ENCODE data around the gene POMT2. TPM values are rescaled to one million over a fixed set of nuclear protein-coding genes. Genes with fewer than 3 reads are reported as not detected.

The POMT2 gene
- total RNA-seq, 1 donor from 2014 or later = 29.2 TPM

DNA sequence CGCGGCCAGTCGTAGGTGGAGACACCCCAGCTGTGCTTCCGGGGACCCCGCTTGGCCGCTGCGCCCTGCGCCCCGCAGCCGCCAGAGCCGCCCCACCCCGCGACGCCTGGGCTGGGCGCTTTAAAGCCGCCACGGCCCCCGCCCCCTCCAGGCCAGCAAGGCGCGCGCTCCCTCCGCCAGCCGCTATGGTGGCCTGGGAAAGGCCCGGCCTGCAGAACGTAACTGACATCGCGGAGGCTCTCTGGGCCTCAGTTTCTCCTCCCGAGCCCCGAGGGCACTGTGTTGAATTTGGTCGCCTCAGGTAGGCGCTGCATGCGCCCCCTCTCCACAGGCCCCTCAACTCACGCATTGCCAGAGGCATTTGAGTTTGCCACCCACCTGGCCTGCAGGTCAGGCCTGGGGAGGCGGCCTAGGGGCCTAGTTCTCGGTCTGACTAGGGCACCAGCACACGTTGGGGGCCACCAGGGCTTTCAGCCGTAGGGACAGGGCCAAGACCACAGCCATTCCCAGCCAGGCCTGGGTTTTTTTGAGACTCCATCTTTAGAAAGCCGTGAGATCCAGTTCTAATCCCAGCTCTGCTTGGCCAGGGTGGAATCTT lies 49.5 kb downstream of the POMT2 start, which contains the start of gene NGB:
Gene NGB (minus strand): TSS at position 94 of the 598 bp plus-strand sequence. CDS start 269 bp downstream, outside the sequence.
- peaks cover 8% of the 10 kb centered on the region for H3K36me3 Mint-ChIP-seq (ENCODE audit: unreplicated experiment)
- H3K27ac Mint-ChIP-seq (ENCODE audit: unreplicated experiment) = no peak within 1 kb of the TSS
- H3K4me3 Mint-ChIP-seq (ENCODE audit: unreplicated experiment) = peak within 1 kb of the TSS; percentile 19

DNA sequence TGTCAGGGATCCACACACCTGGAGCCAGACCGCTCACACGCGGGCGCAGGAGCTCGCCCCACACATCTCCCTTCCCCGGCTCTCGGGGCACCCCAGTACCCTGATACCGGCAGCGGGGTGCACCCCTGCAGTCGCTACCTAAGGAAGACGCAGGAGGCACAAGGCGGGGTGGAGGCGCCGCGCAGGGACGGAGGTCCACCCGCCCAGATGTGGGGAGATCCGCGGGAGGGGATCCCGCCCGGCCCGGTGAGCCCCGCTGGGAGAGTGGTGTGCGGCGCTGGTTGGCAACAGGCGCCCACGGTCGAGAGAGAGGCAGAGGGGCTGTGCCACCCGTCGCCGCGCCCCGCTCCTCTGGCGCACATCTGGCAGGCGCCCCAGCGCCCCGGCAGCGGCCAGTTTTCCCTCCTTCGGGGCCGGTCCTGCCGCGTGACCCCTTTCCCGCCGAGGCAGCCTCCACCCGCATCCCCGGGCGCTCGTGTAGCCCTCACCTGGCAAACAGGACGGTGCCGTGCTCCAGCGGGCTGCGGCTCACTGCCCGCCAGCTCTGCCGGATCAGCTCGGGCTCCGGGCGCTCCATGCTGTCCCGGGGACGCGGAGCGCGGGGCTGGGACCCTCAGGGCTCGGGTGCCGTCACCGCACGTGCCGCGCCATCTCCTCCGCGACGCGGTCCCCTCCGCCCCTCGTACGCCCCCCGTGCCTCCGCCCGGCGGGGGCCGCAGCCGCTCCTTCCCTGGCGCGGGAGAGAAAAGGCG lies 50.1 kb downstream of the POMT2 start:
- no peak for DNase-seq (ENCODE audit: extremely low spot score, unreplicated experiment)
- peaks cover 43% of the 10 kb centered on the region for H3K27me3 Mint-ChIP-seq (ENCODE audit: unreplicated experiment)
- peaks cover 3% of the 10 kb centered on the region for H3K9me3 Mint-ChIP-seq (ENCODE audit: unreplicated experiment)
- no peak overlapping the region for H3K27ac Mint-ChIP-seq (ENCODE audit: unreplicated experiment)
- H3K4me1 Mint-ChIP-seq (ENCODE audit: unreplicated experiment) = no peaks in the 10 kb centered on the region
- no peak overlapping the region for H3K4me3 Mint-ChIP-seq (ENCODE audit: unreplicated experiment)
- TF ChIP-seq CTCF (IDR thresholded peaks at IDR 0.05) = no peak
- peaks cover 4% of the 10 kb centered on the region for H3K36me3 Mint-ChIP-seq (ENCODE audit: unreplicated experiment)

More for the DNA sequence above, 49.5 kb downstream of the POMT2 start, which contains the start of gene NGB:
- Mint-ChIP-seq H3K4me1 (ENCODE audit: unreplicated experiment) (no peaks in the 10 kb centered on the region), H3K27me3 (ENCODE audit: unreplicated experiment) (peaks cover 43% of the 10 kb centered on the region), H3K9me3 (ENCODE audit: unreplicated experiment) (peaks cover 3% of the 10 kb centered on the region)
- TF ChIP-seq CTCF (IDR thresholded peaks at IDR 0.05) = no peak
- DNase-seq (ENCODE audit: extremely low spot score, unreplicated experiment) = no peak

GRCh38 chr14:77268989-77269600 lies 51.6 kb downstream of the POMT2 start:
- DNase-seq (ENCODE audit: extremely low spot score, unreplicated experiment) = no peak
- H3K4me3 Mint-ChIP-seq (ENCODE audit: unreplicated experiment) = no peak overlapping the region
- peaks cover 43% of the 10 kb centered on the region for H3K27me3 Mint-ChIP-seq (ENCODE audit: unreplicated experiment)

DNA sequence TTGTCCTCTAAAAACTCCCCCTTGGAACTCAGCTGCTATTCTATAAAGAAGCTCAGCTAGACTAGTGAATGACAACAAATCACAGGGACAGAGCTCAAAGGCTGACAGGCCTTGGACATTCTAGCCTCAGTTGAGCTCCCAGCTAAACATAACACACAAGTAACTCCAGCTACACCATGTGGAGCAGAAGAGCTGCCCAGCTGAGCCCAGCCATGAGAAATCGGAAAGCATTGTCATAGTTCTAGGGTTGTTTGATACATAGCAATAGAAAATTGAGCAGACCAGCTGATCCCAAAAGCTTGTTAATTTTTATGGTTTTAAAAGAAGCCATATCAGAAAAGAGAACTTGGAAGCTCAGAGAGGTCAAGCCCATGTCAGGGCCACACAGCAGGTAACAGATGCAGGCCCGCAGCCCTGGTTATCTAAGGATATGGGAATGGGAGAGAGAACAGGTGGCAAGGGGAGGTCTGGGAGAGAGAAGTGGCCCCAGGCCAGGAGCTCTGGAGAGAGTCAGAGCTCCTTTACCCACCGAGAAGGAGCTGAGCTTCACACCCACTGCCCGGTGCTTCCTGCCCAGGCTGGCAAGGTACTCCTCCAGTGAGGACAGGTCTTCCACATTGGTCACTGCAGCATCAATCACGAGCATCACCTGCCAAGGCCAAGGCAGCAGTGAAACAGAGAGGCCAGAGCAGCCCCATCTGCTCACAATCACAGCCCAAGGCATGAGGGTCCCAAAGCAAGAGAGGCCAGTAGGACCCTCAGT lies 52.6 kb downstream of the POMT2 start:
- no peak for TF ChIP-seq CTCF (IDR thresholded peaks at IDR 0.05)
- Mint-ChIP-seq H3K27ac (ENCODE audit: unreplicated experiment) (no peak overlapping the region), H3K4me1 (ENCODE audit: unreplicated experiment) (no peaks in the 10 kb centered on the region), H3K9me3 (ENCODE audit: unreplicated experiment) (peaks cover 3% of the 10 kb centered on the region), H3K4me3 (ENCODE audit: unreplicated experiment) (no peak overlapping the region), H3K27me3 (ENCODE audit: unreplicated experiment) (peaks cover 48% of the 10 kb centered on the region), H3K36me3 (ENCODE audit: unreplicated experiment) (no peaks in the 10 kb centered on the region)
- no peak for DNase-seq (ENCODE audit: extremely low spot score, unreplicated experiment)

More at GRCh38 chr14:77268989-77269600, 51.6 kb downstream of the POMT2 start:
- no peak for TF ChIP-seq CTCF (IDR thresholded peaks at IDR 0.05)
- Mint-ChIP-seq H3K27ac (ENCODE audit: unreplicated experiment) (no peak overlapping the region), H3K4me1 (ENCODE audit: unreplicated experiment) (no peaks in the 10 kb centered on the region), H3K9me3 (ENCODE audit: unreplicated experiment) (peaks cover 3% of the 10 kb centered on the region), H3K36me3 (ENCODE audit: unreplicated experiment) (no peaks in the 10 kb centered on the region)

Data from osteocyte (in vitro differentiated cells).